ENCODE measurements around the gene SFMBT2.

GRCh38 chr10:7184660-7185366 is 226.0 kb downstream of the SFMBT2 start:
- no peak for TF ChIP-seq POLR2AphosphoS5 (IDR thresholded peaks at IDR 0.05; ENCODE audit: low read depth, low read length)
- no peak for TF ChIP-seq CTCF (IDR thresholded peaks at IDR 0.05)
- no peak for TF ChIP-seq REST (IDR thresholded peaks at IDR 0.05; ENCODE audit: insufficient read depth in 1 of 2, low read depth in 2 of 2, low read length in 1 of 2)

Measured in Panc1 (cell line).